Tibial artery (tissue), 4 donors: ENCODE measurements around the gene EBLN2.

Source experiments
- DNase-seq, 2 donors: peaks; one replicate each; pipeline ENCODE4 v3.0.0-alpha.2; 2019
- H3K27ac ChIP-seq, 2 donors: fragments of 200-600 bp; sonication (generic) in 1 of 2; 1 replicate in 1 of 2; 2 replicates in 1 of 2; pipeline ENCODE4 v1.5.1; 2018 to 2019; ENCODE audit warnings: mild to moderate bottlenecking in 1 of 2
- H3K27me3 ChIP-seq, 2 donors: fragments of 200-600 bp; sonication (generic) in 1 of 2; one replicate each; pipeline versions ENCODE4 v1.5.1 to v1.6.0; 2016 to 2019
- H3K36me3 ChIP-seq, 3 donors: fragments of 200-600 bp; sonication (generic) in 2 of 3; one replicate each; pipeline ENCODE4 v1.5.1; 2016 to 2019; ENCODE audit warnings: mild to moderate bottlenecking in 2 of 3
- H3K4me1 ChIP-seq, 4 donors: fragments of 200-600 bp; sonication (generic) in 2 of 4; 1 replicate in 3 of 4; 2 replicates in 1 of 4; pipeline ENCODE4 v1.5.1; 2016 to 2019
- H3K4me3 ChIP-seq, 2 donors: fragments of 200-600 bp; sonication (generic) in 1 of 2; 1 replicate in 1 of 2; 2 replicates in 1 of 2; pipeline ENCODE4 v1.5.1; 2018 to 2019; ENCODE audit warnings: mild to moderate bottlenecking in 2 of 2
- H3K9me3 ChIP-seq, 3 donors: fragments of 200-600 bp; sonication (generic) in 1 of 3; one replicate each; pipeline ENCODE4 v1.5.1; 2016 to 2019
- intact Hi-C: fragments of 100-400 bp; cut with DNase I; formaldehyde crosslinking; loops from one replicate; pipeline ENCODE4 v1.15.0; 2023; ENCODE audit warnings: low total_unique reads
- TF ChIP-seq, protein P1 (sequence below), 2 experiments: fragments of 200-600 bp in 1 of 2; fragments of 450-650 bp in 1 of 2; IDR thresholded peaks; one replicate each; pipeline ENCODE4 v1.5.1; 2017 to 2019; ENCODE audit warnings: antibody characterized with exemption in 2 of 2, mild to moderate bottlenecking in 1 of 2, moderate library complexity in 1 of 2

EBLN2 gene

GRCh38 chr3:73031573-73032103 is 29.8 kb upstream of the EBLN2 start:
- Histone ChIP-seq H3K36me3 (no peaks in the 10 kb centered on the region), H3K4me1 (peaks cover 0 to 49% (median 13%) of the 10 kb centered on the region in 4 donors), H3K27me3 (no peaks in the 10 kb centered on the region), H3K27ac (no peak overlapping the region), H3K4me3 (no peak overlapping the region), H3K9me3 (no peaks in the 10 kb centered on the region)
- intact Hi-C loops = no loop called here
- no peak for DNase-seq
- TF ChIP-seq, protein P1, sequence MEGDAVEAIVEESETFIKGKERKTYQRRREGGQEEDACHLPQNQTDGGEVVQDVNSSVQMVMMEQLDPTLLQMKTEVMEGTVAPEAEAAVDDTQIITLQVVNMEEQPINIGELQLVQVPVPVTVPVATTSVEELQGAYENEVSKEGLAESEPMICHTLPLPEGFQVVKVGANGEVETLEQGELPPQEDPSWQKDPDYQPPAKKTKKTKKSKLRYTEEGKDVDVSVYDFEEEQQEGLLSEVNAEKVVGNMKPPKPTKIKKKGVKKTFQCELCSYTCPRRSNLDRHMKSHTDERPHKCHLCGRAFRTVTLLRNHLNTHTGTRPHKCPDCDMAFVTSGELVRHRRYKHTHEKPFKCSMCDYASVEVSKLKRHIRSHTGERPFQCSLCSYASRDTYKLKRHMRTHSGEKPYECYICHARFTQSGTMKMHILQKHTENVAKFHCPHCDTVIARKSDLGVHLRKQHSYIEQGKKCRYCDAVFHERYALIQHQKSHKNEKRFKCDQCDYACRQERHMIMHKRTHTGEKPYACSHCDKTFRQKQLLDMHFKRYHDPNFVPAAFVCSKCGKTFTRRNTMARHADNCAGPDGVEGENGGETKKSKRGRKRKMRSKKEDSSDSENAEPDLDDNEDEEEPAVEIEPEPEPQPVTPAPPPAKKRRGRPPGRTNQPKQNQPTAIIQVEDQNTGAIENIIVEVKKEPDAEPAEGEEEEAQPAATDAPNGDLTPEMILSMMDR (IDR thresholded peaks at IDR 0.05) = no peak

GRCh38 chr3:73036694-73037591 is 24.5 kb upstream of the EBLN2 start:
- no peak for DNase-seq
- Histone ChIP-seq H3K36me3 (no peaks in the 10 kb centered on the region), H3K27ac (peak overlapping the region in 1 of 2 donors; percentile 52), H3K4me3 (no peak overlapping the region), H3K27me3 (no peaks in the 10 kb centered on the region), H3K4me1 (peaks cover 0 to 57% (median 17%) of the 10 kb centered on the region in 4 donors), H3K9me3 (no peaks in the 10 kb centered on the region)
- TF ChIP-seq, protein P1 (IDR thresholded peaks at IDR 0.05) = no peak
- intact Hi-C loops = no loop called here

GRCh38 chr3:73041537-73041936 is 19.9 kb upstream of the EBLN2 start:
- H3K36me3 ChIP-seq = no peaks in the 10 kb centered on the region
- H3K27ac ChIP-seq = peak overlapping the region in 1 of 2 donors; percentile 38
- intact Hi-C loops = loop anchor here (10.0 kb wide), 1 partner anchor 47 kb away; the partner anchor contains the start of gene PPP4R2
- H3K9me3 ChIP-seq = no peaks in the 10 kb centered on the region
- TF ChIP-seq, protein P1 (IDR thresholded peaks at IDR 0.05) = no peak
- no peak for DNase-seq
- H3K4me1 ChIP-seq = peaks cover 0 to 63% (median 22%) of the 10 kb centered on the region in 4 donors
- no peak overlapping the region for H3K4me3 ChIP-seq
- no peaks in the 10 kb centered on the region for H3K27me3 ChIP-seq

GRCh38 chr3:73043414-73043813 is 18.0 kb upstream of the EBLN2 start:
- peaks cover 0 to 46% (median 13%) of the 10 kb centered on the region in 4 donors for H3K4me1 ChIP-seq
- H3K27me3 ChIP-seq = no peaks in the 10 kb centered on the region
- H3K27ac ChIP-seq = no peak overlapping the region
- intact Hi-C loops = loop anchor here (10.0 kb wide), 1 partner anchor 49 kb away; the partner anchor contains the start of gene PPP4R2
- H3K4me3 ChIP-seq = no peak overlapping the region
- H3K36me3 ChIP-seq = peaks cover 0 to 8% (median 0%) of the 10 kb centered on the region in 3 donors
- TF ChIP-seq, protein P1 (IDR thresholded peaks at IDR 0.05) = no peak
- no peak for DNase-seq
- no peaks in the 10 kb centered on the region for H3K9me3 ChIP-seq

DNA sequence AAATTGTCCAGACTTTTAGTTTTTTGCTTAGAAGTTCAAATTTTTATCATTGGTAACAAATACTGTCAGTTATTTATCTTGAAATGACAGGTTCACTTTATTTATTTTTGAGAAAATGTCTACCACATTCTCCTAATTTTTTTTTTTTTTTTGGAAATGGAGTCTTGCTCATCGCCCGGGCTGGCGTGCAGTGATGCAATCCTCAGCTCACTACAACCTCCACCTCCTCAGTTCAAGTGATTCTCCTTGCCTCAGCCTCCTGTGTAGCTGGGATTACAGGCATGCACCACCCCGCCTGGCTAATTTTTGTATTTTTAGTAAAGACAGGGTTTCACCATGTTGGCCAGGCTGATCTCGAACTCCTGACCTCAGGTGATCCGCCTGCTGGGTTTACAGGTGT is 16.1 kb upstream of the EBLN2 start:
- H3K27ac ChIP-seq = no peak overlapping the region
- H3K4me1 ChIP-seq = peaks cover 0 to 37% (median 11%) of the 10 kb centered on the region in 4 donors
- peaks cover 0 to 13% (median 0%) of the 10 kb centered on the region in 3 donors for H3K36me3 ChIP-seq
- H3K9me3 ChIP-seq = no peaks in the 10 kb centered on the region
- intact Hi-C loops = loop anchor here (10.0 kb wide), 1 partner anchor 51 kb away; the partner anchor contains the start of gene PPP4R2
- TF ChIP-seq, protein P1 (IDR thresholded peaks at IDR 0.05) = no peak
- H3K27me3 ChIP-seq = no peaks in the 10 kb centered on the region
- no peak overlapping the region for H3K4me3 ChIP-seq
- DNase-seq = no peak
